Measurements from ENCODE around the gene PDRG1. TPM values are rescaled to one million over a fixed set of nuclear protein-coding genes. Genes with fewer than 3 reads are reported as not detected.

The PDRG1 gene
- total and polyA plus RNA-seq, 2 donors (not counting 1 experiment from before 2014, with no cell fraction given): 12.7 to 18.6 TPM

- Histone ChIP-seq H3K4me1 (ENCODE audit: control insufficient read depth in 2 of 2, insufficient read depth in 2 of 2, low read length in 2 of 2) (no peaks in the 10 kb centered on the region), H2AFZ (ENCODE audit: insufficient read depth, low read depth, low read length, poor library complexity, severe bottlenecking) (no peak overlapping the region), H3K4me2 (replicated peaks; ENCODE audit: low read depth, low read length, poor library complexity, severe bottlenecking) (no peak overlapping the region), H3K9ac (ENCODE audit: low read length) (no peak overlapping the region), H4K20me1 (ENCODE audit: control insufficient read depth, insufficient read depth, low read length, poor library complexity, severe bottlenecking) (no peaks in the 10 kb centered on the region), H3K9me3 (ENCODE audit: control extremely low read depth in 1 of 3, control insufficient read depth in 2 of 3, insufficient read depth in 1 of 3, low read length in 2 of 3) (no peaks in the 10 kb centered on the region), H3K36me3 (replicated peaks in 1 of 2; ENCODE audit: control extremely low read depth in 1 of 2, control insufficient read depth in 1 of 2, extremely low read depth in 1 of 2, insufficient read depth in 2 of 2, low read length in 1 of 2) (no peaks in the 10 kb centered on the region), H3K27me3 (replicated peaks in 1 of 4; ENCODE audit: control extremely low read depth in 1 of 4, control insufficient read depth in 3 of 4, insufficient read depth in 4 of 4, low read length in 3 of 4) (no peaks in the 10 kb centered on the region), H3K27ac (ENCODE audit: low read length in 2 of 2) (no peak overlapping the region), H3K4me3 (ENCODE audit: control extremely low read depth in 1 of 5, extremely low read depth in 1 of 5, insufficient read depth in 1 of 5, low read depth in 2 of 5, low read length in 4 of 5) (no peak overlapping the region), H3K79me2 (ENCODE audit: control insufficient read depth, insufficient read depth, low read length) (no peaks in the 10 kb centered on the region)
- no peaks in the 10 kb centered on the region for H3K9me3 Mint-ChIP-seq (ENCODE audit: insufficient read depth)
- no peak for ATAC-seq (ENCODE audit: low read depth)
- ChIA-PET POLR2A (no interaction called here), CTCF (no interaction called here)
- H3K4me3 Mint-ChIP-seq: no peak overlapping the region
- no peak overlapping the region for H3K27ac Mint-ChIP-seq
- no peaks in the 10 kb centered on the region for H3K27me3 Mint-ChIP-seq
- 100% methylated on average over 5 of the region's 5 CpGs for WGBS (ENCODE audit: insufficient coverage)
- TF ChIP-seq CTCF (IDR thresholded peaks at IDR 0.05) (no peak), EZH2 (IDR thresholded peaks at IDR 0.05; ENCODE audit: borderline replicate concordance, insufficient read depth, low read depth, low read length, poor library complexity, severe bottlenecking) (no peak)
- intact Hi-C loops (cut with micrococcal nuclease): no loop called here
- DNase-seq: no peak
- no peaks in the 10 kb centered on the region for H3K4me1 Mint-ChIP-seq
Observed at GRCh38 chr20:31906001-31906400, 45.8 kb downstream of the PDRG1 start.

- Histone ChIP-seq H3K9me3 (ENCODE audit: control extremely low read depth in 1 of 3, control insufficient read depth in 2 of 3, insufficient read depth in 1 of 3, low read length in 2 of 3) (no peaks in the 10 kb centered on the region), H3K4me2 (replicated peaks; ENCODE audit: low read depth, low read length, poor library complexity, severe bottlenecking) (no peak overlapping the region), H3K4me3 (ENCODE audit: control extremely low read depth in 1 of 5, extremely low read depth in 1 of 5, insufficient read depth in 1 of 5, low read depth in 2 of 5, low read length in 4 of 5) (no peak overlapping the region), H3K27ac (ENCODE audit: low read length in 2 of 2) (no peak overlapping the region), H4K20me1 (ENCODE audit: control insufficient read depth, insufficient read depth, low read length, poor library complexity, severe bottlenecking) (no peaks in the 10 kb centered on the region), H3K27me3 (replicated peaks in 1 of 4; ENCODE audit: control extremely low read depth in 1 of 4, control insufficient read depth in 3 of 4, insufficient read depth in 4 of 4, low read length in 3 of 4) (no peaks in the 10 kb centered on the region), H3K79me2 (ENCODE audit: control insufficient read depth, insufficient read depth, low read length) (no peaks in the 10 kb centered on the region), H3K4me1 (ENCODE audit: control insufficient read depth in 2 of 2, insufficient read depth in 2 of 2, low read length in 2 of 2) (no peaks in the 10 kb centered on the region), H2AFZ (ENCODE audit: insufficient read depth, low read depth, low read length, poor library complexity, severe bottlenecking) (no peak overlapping the region), H3K9ac (ENCODE audit: low read length) (no peak overlapping the region), H3K36me3 (replicated peaks in 1 of 2; ENCODE audit: control extremely low read depth in 1 of 2, control insufficient read depth in 1 of 2, extremely low read depth in 1 of 2, insufficient read depth in 2 of 2, low read length in 1 of 2) (no peaks in the 10 kb centered on the region)
- TF ChIP-seq EZH2 (IDR thresholded peaks at IDR 0.05; ENCODE audit: borderline replicate concordance, insufficient read depth, low read depth, low read length, poor library complexity, severe bottlenecking) (no peak), CTCF (IDR thresholded peaks at IDR 0.05) (no peak)
- DNase-seq (no peak), ATAC-seq (ENCODE audit: low read depth) (no peak)
- Mint-ChIP-seq H3K4me3 (no peak overlapping the region), H3K9me3 (ENCODE audit: insufficient read depth) (no peaks in the 10 kb centered on the region), H3K4me1 (no peaks in the 10 kb centered on the region), H3K27me3 (no peaks in the 10 kb centered on the region), H3K27ac (no peak overlapping the region)
- POLR2A ChIA-PET: no interaction called here
- CTCF ChIA-PET: interaction anchor here (0.5 to 0.7 kb wide), 4 partner anchors 10 to 463 kb away, joined by 3 to 6 read pairs (median 4); no protein-coding TSS in a partner anchor
- no CpG with 5 or more reads among the region's 1 CpG for WGBS (ENCODE audit: insufficient coverage)
- intact Hi-C loops (cut with micrococcal nuclease): no loop called here
Observed at GRCh38 chr20:31903627-31904386, 48.0 kb downstream of the PDRG1 start.
